Measurements from ENCODE around the gene TGFBR2. TPM values are rescaled to one million over a fixed set of nuclear protein-coding genes. Genes with fewer than 3 reads are reported as not detected.
A peak's percentile ranks its signal among the peaks of the same experiment; 100 is the strongest.

Gene TGFBR2
- total and polyA plus RNA-seq, 2 of the 13 experiments (the other 11 are each of a cell fraction or from before 2014, with no cell fraction given), result 82.2 to 187 TPM

DNA sequence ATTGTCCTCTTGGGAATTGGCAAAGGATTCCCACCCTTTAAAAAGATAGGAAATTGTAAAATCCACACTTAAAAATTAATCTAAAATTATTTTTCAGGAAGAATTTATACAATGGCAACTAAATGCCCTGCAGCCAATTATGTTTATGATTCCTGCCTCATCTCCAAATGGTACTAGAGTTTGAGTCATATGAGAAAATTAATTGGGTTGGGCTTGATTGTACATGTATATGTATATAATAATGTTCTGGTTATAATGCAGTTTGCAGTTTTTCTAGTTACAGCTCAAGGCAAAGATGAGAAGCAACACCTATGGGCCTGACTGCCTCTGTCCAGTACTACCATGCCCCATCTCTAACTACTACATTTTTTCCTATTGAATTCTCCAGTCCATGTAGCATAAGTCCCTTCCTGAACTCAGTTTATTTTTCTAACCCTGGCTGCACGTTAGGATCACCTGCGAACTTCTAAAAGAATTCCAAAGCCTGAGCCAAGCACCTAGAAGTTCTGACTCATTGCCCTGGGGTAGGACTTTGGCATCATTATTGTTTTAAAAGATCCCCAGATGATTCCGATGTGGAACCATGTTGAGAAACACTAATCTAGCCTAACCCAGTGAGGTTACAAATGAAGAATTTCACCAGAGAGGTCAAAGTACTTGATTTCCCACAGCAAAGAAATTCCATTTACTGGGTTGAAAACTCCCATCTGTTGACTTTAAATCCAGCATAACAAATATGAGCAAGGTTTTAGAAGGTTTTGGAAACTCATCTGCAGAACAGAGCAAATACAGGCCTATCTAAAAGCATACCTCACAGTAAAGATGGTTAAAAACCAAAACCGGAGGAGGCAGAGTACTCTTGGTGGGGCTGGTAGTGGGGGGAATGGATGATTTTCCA lies 19.4 kb downstream of the TGFBR2 start (continued):
- TF ChIP-seq, protein P1, sequence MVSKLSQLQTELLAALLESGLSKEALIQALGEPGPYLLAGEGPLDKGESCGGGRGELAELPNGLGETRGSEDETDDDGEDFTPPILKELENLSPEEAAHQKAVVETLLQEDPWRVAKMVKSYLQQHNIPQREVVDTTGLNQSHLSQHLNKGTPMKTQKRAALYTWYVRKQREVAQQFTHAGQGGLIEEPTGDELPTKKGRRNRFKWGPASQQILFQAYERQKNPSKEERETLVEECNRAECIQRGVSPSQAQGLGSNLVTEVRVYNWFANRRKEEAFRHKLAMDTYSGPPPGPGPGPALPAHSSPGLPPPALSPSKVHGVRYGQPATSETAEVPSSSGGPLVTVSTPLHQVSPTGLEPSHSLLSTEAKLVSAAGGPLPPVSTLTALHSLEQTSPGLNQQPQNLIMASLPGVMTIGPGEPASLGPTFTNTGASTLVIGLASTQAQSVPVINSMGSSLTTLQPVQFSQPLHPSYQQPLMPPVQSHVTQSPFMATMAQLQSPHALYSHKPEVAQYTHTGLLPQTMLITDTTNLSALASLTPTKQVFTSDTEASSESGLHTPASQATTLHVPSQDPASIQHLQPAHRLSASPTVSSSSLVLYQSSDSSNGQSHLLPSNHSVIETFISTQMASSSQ (IDR thresholded peaks at IDR 0.05; ENCODE audit: low read depth), result peak; percentile 41; the same call in 1 of the 2 replicates
- TF ChIP-seq, protein P1 (CRISPR knock-in tag; IDR thresholded peaks at IDR 0.05; ENCODE audit: borderline replicate concordance), result peak; percentile 55; the same call in 1 of the 2 replicates
- TF ChIP-seq TP53 (CRISPR knock-in tag; conservative IDR thresholded peaks at IDR 0.05), result no peak
- TF ChIP-seq, protein P2, sequence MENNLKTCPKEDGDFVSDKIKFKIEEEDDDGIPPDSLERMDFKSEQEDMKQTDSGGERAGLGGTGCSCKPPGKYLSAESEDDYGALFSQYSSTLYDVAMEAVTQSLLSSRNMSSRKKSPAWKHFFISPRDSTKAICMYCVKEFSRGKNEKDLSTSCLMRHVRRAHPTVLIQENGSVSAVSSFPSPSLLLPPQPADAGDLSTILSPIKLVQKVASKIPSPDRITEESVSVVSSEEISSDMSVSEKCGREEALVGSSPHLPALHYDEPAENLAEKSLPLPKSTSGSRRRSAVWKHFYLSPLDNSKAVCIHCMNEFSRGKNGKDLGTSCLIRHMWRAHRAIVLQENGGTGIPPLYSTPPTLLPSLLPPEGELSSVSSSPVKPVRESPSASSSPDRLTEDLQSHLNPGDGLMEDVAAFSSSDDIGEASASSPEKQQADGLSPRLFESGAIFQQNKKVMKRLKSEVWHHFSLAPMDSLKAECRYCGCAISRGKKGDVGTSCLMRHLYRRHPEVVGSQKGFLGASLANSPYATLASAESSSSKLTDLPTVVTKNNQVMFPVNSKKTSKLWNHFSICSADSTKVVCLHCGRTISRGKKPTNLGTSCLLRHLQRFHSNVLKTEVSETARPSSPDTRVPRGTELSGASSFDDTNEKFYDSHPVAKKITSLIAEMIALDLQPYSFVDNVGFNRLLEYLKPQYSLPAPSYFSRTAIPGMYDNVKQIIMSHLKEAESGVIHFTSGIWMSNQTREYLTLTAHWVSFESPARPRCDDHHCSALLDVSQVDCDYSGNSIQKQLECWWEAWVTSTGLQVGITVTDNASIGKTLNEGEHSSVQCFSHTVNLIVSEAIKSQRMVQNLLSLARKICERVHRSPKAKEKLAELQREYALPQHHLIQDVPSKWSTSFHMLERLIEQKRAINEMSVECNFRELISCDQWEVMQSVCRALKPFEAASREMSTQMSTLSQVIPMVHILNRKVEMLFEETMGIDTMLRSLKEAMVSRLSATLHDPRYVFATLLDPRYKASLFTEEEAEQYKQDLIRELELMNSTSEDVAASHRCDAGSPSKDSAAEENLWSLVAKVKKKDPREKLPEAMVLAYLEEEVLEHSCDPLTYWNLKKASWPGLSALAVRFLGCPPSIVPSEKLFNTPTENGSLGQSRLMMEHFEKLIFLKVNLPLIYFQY (CRISPR knock-in tag; IDR thresholded peaks at IDR 0.05; ENCODE audit: borderline replicate concordance), result peak; percentile 21; the same call in 1 of the 2 replicates
- peak; percentile 95 for TF ChIP-seq FOSL2 (CRISPR knock-in tag; IDR thresholded peaks at IDR 0.05)
- no peak for TF ChIP-seq SP2 (CRISPR knock-in tag; IDR thresholded peaks at IDR 0.05)
- peak; percentile 38; the same call in 1 of the 2 replicates for TF ChIP-seq THAP11 (CRISPR knock-in tag; IDR thresholded peaks at IDR 0.05)
- TF ChIP-seq, protein P3, sequence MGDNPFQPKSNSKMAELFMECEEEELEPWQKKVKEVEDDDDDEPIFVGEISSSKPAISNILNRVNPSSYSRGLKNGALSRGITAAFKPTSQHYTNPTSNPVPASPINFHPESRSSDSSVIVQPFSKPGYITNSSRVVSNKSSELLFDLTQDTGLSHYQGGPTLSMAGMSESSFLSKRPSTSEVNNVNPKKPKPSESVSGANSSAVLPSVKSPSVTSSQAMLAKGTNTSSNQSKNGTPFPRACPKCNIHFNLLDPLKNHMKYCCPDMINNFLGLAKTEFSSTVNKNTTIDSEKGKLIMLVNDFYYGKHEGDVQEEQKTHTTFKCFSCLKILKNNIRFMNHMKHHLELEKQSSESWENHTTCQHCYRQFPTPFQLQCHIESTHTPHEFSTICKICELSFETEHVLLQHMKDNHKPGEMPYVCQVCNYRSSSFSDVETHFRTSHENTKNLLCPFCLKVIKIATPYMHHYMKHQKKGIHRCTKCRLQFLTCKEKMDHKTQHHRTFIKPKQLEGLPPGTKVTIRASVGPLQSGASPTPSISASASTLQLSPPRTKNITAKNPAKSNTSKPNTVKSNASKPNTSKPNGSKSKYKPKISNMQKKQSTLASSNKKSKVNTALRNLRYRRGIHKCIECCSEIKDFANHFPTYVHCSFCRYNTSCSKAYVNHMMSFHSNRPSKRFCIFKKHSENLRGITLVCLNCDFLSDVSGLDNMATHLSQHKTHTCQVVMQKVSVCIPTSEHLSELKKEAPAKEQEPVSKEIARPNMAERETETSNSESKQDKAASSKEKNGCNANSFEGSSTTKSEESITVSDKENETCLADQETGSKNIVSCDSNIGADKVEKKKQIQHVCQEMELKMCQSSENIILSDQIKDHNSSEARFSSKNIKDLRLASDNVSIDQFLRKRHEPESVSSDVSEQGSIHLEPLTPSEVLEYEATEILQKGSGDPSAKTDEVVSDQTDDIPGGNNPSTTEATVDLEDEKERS (CRISPR knock-in tag; IDR thresholded peaks at IDR 0.05), result 0 out of 2 replicates have a peak, but pooled peaks have one; percentile 90
- TF ChIP-seq HHEX (CRISPR knock-in tag; IDR thresholded peaks at IDR 0.05), result peak; percentile 29; the same call in 1 of the 2 replicates
- TF ChIP-seq HDAC2 (CRISPR knock-in tag; IDR thresholded peaks at IDR 0.05), result peak; percentile 72
- peak; percentile 31; the same call in 1 of the 2 replicates for TF ChIP-seq ZNF264 (CRISPR knock-in tag; IDR thresholded peaks at IDR 0.05)
- peak; percentile 78 for TF ChIP-seq SAP130 (CRISPR knock-in tag; IDR thresholded peaks at IDR 0.05; ENCODE audit: low read depth)
- TF ChIP-seq ZNF607 (CRISPR knock-in tag; IDR thresholded peaks at IDR 0.05; ENCODE audit: borderline replicate concordance), result no peak
- TF ChIP-seq GFI1 (CRISPR knock-in tag; IDR thresholded peaks at IDR 0.05; ENCODE audit: borderline replicate concordance), result peak; percentile 87
- TF ChIP-seq ZNF501 (CRISPR knock-in tag; IDR thresholded peaks at IDR 0.05), result no peak
- TF ChIP-seq ZNF350 (CRISPR knock-in tag; IDR thresholded peaks at IDR 0.05; ENCODE audit: borderline replicate concordance, low read depth), result no peak
- peak; percentile 92 for TF ChIP-seq RCOR2 (CRISPR knock-in tag; IDR thresholded peaks at IDR 0.05)
- peak; percentile 63; the same call in 1 of the 2 replicates for TF ChIP-seq RXRB (CRISPR knock-in tag; IDR thresholded peaks at IDR 0.05; ENCODE audit: borderline replicate concordance)

Data from HepG2 (cell line).